GM20000 (cell line): ENCODE results near the gene PRKCH.

Experiments
- DNase-seq: peaks from one replicate; pipeline ENCODE4 v3.0.0; 2012; ENCODE audit warnings: low spot score
- CTCF ChIP-seq: IDR thresholded peaks from 2 replicates; pipeline ENCODE4 v1.5.1; 2012; ENCODE audit warnings: mild to moderate bottlenecking, control low read depth; ENCODE audit errors: extremely low read depth, missing control alignments

Gene PRKCH

GRCh38 chr14:61523751-61524150, 202.4 kb downstream of the PRKCH start:
- no peak for TF ChIP-seq CTCF
- no peak for DNase-seq

GRCh38 chr14:61524211-61524806, 202.9 kb downstream of the PRKCH start:
- no peak for DNase-seq
- TF ChIP-seq CTCF, result no peak

- no peak for TF ChIP-seq CTCF
- no peak for DNase-seq
Measured at GRCh38 chr14:61524936-61525292, 203.5 kb downstream of the PRKCH start.

GRCh38 chr14:61525293-61526011, 204.1 kb downstream of the PRKCH start:
- no peak for DNase-seq
- TF ChIP-seq CTCF, result no peak

- no peak for DNase-seq
Measured at GRCh38 chr14:61526405-61527312, 205.3 kb downstream of the PRKCH start.

GRCh38 chr14:61527325-61528100, 206.1 kb downstream of the PRKCH start:
- no peak for DNase-seq
- no peak for TF ChIP-seq CTCF

More at GRCh38 chr14:61526405-61527312, 205.3 kb downstream of the PRKCH start:
- no peak for TF ChIP-seq CTCF
